ENCODE results near the gene CDH10. TPM values are rescaled to one million over a fixed set of nuclear protein-coding genes. Genes with fewer than 3 reads are reported as not detected.

CDH10 gene
- total RNA-seq, 1 donor from 2014 or later, result 2.2 TPM

DNA sequence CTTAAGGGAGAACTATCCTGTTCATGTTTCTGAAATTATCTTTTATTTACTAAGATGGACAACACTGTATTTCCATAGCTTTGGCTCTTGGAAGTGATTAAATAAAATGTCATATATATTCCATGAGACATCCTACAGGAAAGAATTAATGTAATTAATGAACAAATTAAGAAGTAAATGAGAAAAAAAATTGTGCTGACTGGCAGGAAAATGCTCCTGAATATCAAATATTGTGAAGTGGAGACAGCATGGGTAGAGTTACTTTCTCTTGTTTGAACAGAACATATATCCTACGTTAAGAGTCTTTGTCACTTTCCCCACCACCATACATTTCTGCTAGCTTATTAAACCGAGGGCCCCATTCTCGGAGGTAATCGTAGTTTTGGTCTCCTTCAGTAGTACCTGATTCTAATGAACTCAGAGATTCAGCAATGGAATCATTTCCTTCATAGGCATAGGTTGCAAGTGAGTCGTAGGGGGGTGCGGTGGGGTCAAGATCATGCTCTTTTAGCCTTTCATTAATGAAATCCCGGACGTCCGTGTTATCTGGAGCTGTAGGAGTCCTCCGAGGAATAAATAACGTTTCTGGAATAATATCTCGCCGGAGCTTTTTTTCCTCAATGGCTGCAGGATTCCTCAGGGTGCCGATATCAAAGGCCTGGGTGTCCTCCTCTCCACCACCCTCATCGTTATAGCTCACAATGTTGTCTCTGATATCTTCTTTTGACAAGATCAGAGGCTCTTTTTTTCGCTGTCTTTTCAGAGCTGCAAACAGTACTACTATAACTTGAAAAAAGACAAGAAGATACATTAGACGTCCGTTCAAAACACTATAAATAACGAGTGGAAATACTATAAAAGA, 157.2 kb downstream of the CDH10 start:
- no peak for DNase-seq (ENCODE audit: low spot score)

- no peak for DNase-seq (ENCODE audit: low spot score)
These were observed 163.8 kb downstream of the CDH10 start for GRCh38 chr5:24480952-24481351.

DNA sequence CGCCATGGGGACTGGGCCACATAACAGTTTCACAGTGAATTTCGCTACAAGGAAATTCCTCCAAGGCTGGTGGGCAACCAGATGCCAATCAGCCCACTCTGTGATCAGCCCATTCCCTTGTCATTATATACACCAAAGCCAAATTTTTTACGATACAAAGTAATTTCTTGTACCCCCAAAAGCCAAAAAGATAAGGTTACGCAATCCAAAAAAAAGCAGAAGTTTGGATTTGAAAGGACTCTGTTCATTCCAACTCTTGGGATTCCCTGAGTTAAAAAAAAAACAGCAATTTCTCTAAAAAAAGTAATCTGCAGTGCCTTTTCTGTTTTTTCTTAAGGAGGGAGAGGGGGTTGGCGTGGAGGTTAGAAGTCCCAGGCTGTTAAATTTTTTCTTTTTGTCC, 166.8 kb downstream of the CDH10 start:
- no peak for DNase-seq (ENCODE audit: low spot score)

GRCh38 chr5:24475101-24475500, 169.7 kb downstream of the CDH10 start:
- DNase-seq (ENCODE audit: low spot score), result no peak

GRCh38 chr5:24474685-24475084, 170.1 kb downstream of the CDH10 start:
- no peak for DNase-seq (ENCODE audit: low spot score)

- DNase-seq (ENCODE audit: low spot score), result no peak
These were observed 172.3 kb downstream of the CDH10 start for GRCh38 chr5:24472518-24472917.

- DNase-seq (ENCODE audit: low spot score), result no peak
These were observed 200.4 kb downstream of the CDH10 start for GRCh38 chr5:24444414-24444813.

DNA sequence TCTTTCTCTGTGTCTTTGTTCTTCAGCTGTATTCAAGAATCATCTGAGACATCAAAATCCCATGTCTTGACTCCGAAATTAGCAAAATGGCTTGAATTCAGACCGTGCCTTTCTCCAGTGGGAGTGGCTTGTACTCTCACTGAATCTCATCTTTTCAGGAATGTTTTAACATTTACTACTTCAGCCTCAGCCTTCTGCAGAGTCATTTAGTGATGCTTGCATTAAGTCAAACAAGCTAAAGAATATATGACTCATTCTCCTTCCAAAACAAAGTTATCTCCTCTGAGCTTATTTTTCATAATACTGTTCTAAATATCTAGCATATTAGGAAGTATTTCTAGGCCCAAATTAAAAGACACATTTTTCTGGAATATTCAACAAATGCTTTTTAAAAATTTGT, 205.3 kb downstream of the CDH10 start:
- peak; percentile 27 for DNase-seq (ENCODE audit: low spot score)
